Left renal pelvis (tissue), 4 donors: ENCODE measurements around the gene CDKL2. TPM values are rescaled to one million over a fixed set of nuclear protein-coding genes. Genes with fewer than 3 reads are reported as not detected.

Experiments used
- DNase-seq, 4 donors: peaks; one replicate each; pipeline ENCODE4 v3.0.0-alpha.2; 2013; ENCODE audit warnings: low read depth in 4 of 4, low spot score in 3 of 4
- polyA plus RNA-seq, 4 donors: library from polyadenylated mRNA; unstranded; fragments of 120-200 nt; gene quantifications; one replicate each; pipeline ENCODE4 v1.2.1, GENCODE V29; 2013; ENCODE audit not compliant: insufficient read length in 4 of 4

Gene CDKL2
- polyA plus RNA-seq, 4 donors: 0.68 to 15.2 (median 12.2) TPM

- no peak for DNase-seq
Observed at GRCh38 chr4:75643651-75644050, 13.3 kb upstream of the CDKL2 start.

GRCh38 chr4:75639124-75639695, 8.9 kb upstream of the CDKL2 start:
- no peak for DNase-seq

GRCh38 chr4:75637827-75638226, 7.5 kb upstream of the CDKL2 start:
- DNase-seq: no peak

GRCh38 chr4:75637176-75637575, 6.8 kb upstream of the CDKL2 start:
- DNase-seq: peak in 2 of 4 donors; percentile 26 to 37

GRCh38 chr4:75634951-75635350, 4.6 kb upstream of the CDKL2 start:
- DNase-seq: no peak

GRCh38 chr4:75634281-75634680, 4.0 kb upstream of the CDKL2 start:
- no peak for DNase-seq

GRCh38 chr4:75633846-75634245, 3.5 kb upstream of the CDKL2 start:
- DNase-seq: no peak

- DNase-seq: no peak
Observed at GRCh38 chr4:75630937-75631329, 605 bp upstream of the CDKL2 start.

GRCh38 chr4:75629239-75629638, 1.1 kb downstream of the CDKL2 start:
- peak in 1 of 4 donors; percentile 25 for DNase-seq

- DNase-seq: no peak
Observed at GRCh38 chr4:75623026-75623425, 7.3 kb downstream of the CDKL2 start.

- no peak for DNase-seq
Observed at GRCh38 chr4:75621715-75622114, 8.6 kb downstream of the CDKL2 start.

- DNase-seq: no peak
Observed at GRCh38 chr4:75612306-75612705, 18.0 kb downstream of the CDKL2 start.

- no peak for DNase-seq
Observed at GRCh38 chr4:75605928-75606327, 24.4 kb downstream of the CDKL2 start.

- no peak for DNase-seq
Observed at GRCh38 chr4:75599647-75600046, 30.7 kb downstream of the CDKL2 start.

- DNase-seq: no peak
Observed at GRCh38 chr4:75598390-75598789, 31.9 kb downstream of the CDKL2 start.

- no peak for DNase-seq
Observed at GRCh38 chr4:75596061-75596460, 34.3 kb downstream of the CDKL2 start.

GRCh38 chr4:75593393-75593792, 36.9 kb downstream of the CDKL2 start:
- DNase-seq: no peak

- no peak for DNase-seq
Observed at GRCh38 chr4:75584067-75584466, 46.3 kb downstream of the CDKL2 start.

- no peak for DNase-seq
Observed at GRCh38 chr4:75567725-75568124, 62.6 kb downstream of the CDKL2 start.

GRCh38 chr4:75566911-75567310, 63.4 kb downstream of the CDKL2 start:
- no peak for DNase-seq

GRCh38 chr4:75565481-75565880, 64.8 kb downstream of the CDKL2 start:
- DNase-seq: no peak

- DNase-seq: no peak
Observed at GRCh38 chr4:75564023-75564422, 66.3 kb downstream of the CDKL2 start.

- no peak for DNase-seq
Observed at GRCh38 chr4:75561789-75562188, 68.5 kb downstream of the CDKL2 start.
